Measurements from ENCODE around the gene ATR. TPM values are rescaled to one million over a fixed set of nuclear protein-coding genes. Genes with fewer than 3 reads are reported as not detected.

Gene ATR
- total RNA-seq, 4 donors from 2014 or later, result 13.1 to 26.8 (median 20.4) TPM

GRCh38 chr3:142601713-142602112, 23.2 kb upstream of the ATR start:
- H3K4me3 ChIP-seq, result no peak overlapping the region
- H3K27ac ChIP-seq, result no peak overlapping the region
- no peaks in the 10 kb centered on the region for H3K27me3 ChIP-seq
- WGBS, 2 donors (ENCODE audit: low coverage in 1 of 2), result 87 to 100% methylated on average over 2 to 4 of the region's 4 CpGs
- no peaks in the 10 kb centered on the region for H3K9me3 ChIP-seq
- peaks cover 0 to 4% (median 0%) of the 10 kb centered on the region in 3 donors for H3K4me1 ChIP-seq
- ATAC-seq, result no peak
- TF ChIP-seq POLR2AphosphoS5 (IDR thresholded peaks at IDR 0.05) (no peak), EP300 (IDR thresholded peaks at IDR 0.05) (no peak), POLR2A (IDR thresholded peaks at IDR 0.05) (no peak), CTCF (IDR thresholded peaks at IDR 0.05) (no peak)
- H3K36me3 ChIP-seq, result no peaks in the 10 kb centered on the region

GRCh38 chr3:142597906-142598305, 19.4 kb upstream of the ATR start:
- no peak for TF ChIP-seq CTCF (IDR thresholded peaks at IDR 0.05)
- TF ChIP-seq POLR2A (IDR thresholded peaks at IDR 0.05), result no peak
- TF ChIP-seq POLR2AphosphoS5 (IDR thresholded peaks at IDR 0.05), result no peak
- TF ChIP-seq EP300 (IDR thresholded peaks at IDR 0.05), result no peak
- Histone ChIP-seq H3K27me3 (no peaks in the 10 kb centered on the region), H3K4me3 (no peak overlapping the region), H3K4me1 (peaks cover 0 to 15% (median 0%) of the 10 kb centered on the region in 3 donors), H3K36me3 (no peaks in the 10 kb centered on the region), H3K9me3 (no peaks in the 10 kb centered on the region), H3K27ac (no peak overlapping the region)
- WGBS, 2 donors (ENCODE audit: low coverage in 1 of 2), result 57 to 96% methylated on average over 2 of the region's 3 CpGs
- no peak for ATAC-seq

- Histone ChIP-seq H3K4me1 (peaks cover 0 to 15% (median 0%) of the 10 kb centered on the region in 3 donors), H3K36me3 (no peaks in the 10 kb centered on the region), H3K4me3 (peak overlapping the region; percentile 68 to 83), H3K27me3 (no peaks in the 10 kb centered on the region), H3K9me3 (no peaks in the 10 kb centered on the region), H3K27ac (peak overlapping the region in 3 of 4 donors; percentile 69 to 80 (median 73))
- WGBS, 2 donors (ENCODE audit: low coverage in 1 of 2), result 9 to 11% methylated on average over 3 to 5 of the region's 5 CpGs
- ATAC-seq, result no peak
- no peak for TF ChIP-seq CTCF (IDR thresholded peaks at IDR 0.05)
- no peak for TF ChIP-seq POLR2AphosphoS5 (IDR thresholded peaks at IDR 0.05)
- TF ChIP-seq POLR2A (IDR thresholded peaks at IDR 0.05), result no peak
- no peak for TF ChIP-seq EP300 (IDR thresholded peaks at IDR 0.05)
These were observed 18.2 kb upstream of the ATR start for GRCh38 chr3:142596726-142597088.

GRCh38 chr3:142595951-142596725, 17.6 kb upstream of the ATR start, which contains the start of gene PLS1:
Gene PLS1 (plus strand): TSS chr3:142596393. CDS start chr3:142664238, 67,845 bp downstream.
- H3K4me1 ChIP-seq, result peaks cover 0 to 15% (median 0%) of the 10 kb centered on the region in 3 donors
- no peaks in the 10 kb centered on the region for H3K27me3 ChIP-seq
- peak; percentile 96 for ATAC-seq
- H3K36me3 ChIP-seq, result no peaks in the 10 kb centered on the region
- H3K27ac ChIP-seq, result peak within 1 kb of the TSS; percentile 39 to 80 (median 71)
- TF ChIP-seq EP300 (IDR thresholded peaks at IDR 0.05) (no peak), POLR2A (IDR thresholded peaks at IDR 0.05) (peak in 1 of 2 donors; percentile 25), POLR2AphosphoS5 (IDR thresholded peaks at IDR 0.05) (peak; percentile 41), CTCF (IDR thresholded peaks at IDR 0.05) (peak in 2 of 4 experiments; percentile 18 to 24)
- 0 to 1% methylated on average over 9 to 19 of the region's 56 CpGs for WGBS, 2 donors (ENCODE audit: low coverage in 1 of 2)
- H3K9me3 ChIP-seq, result no peaks in the 10 kb centered on the region
- peak within 1 kb of the TSS; percentile 68 to 83 for H3K4me3 ChIP-seq

- 0 to 9% methylated on average over 3 to 7 of the region's 7 CpGs for WGBS, 2 donors (ENCODE audit: low coverage in 1 of 2)
- H3K27ac ChIP-seq, result peak overlapping the region; percentile 39 to 80 (median 71)
- ATAC-seq, result peak; percentile 47
These were observed 17.0 kb upstream of the ATR start for GRCh38 chr3:142595581-142595950.

More at GRCh38 chr3:142595581-142595950, 17.0 kb upstream of the ATR start:
- peaks cover 0 to 15% (median 0%) of the 10 kb centered on the region in 3 donors for H3K4me1 ChIP-seq
- H3K36me3 ChIP-seq, result no peaks in the 10 kb centered on the region
- no peaks in the 10 kb centered on the region for H3K27me3 ChIP-seq
- no peaks in the 10 kb centered on the region for H3K9me3 ChIP-seq
- H3K4me3 ChIP-seq, result peak overlapping the region; percentile 68 to 83
- TF ChIP-seq EP300 (IDR thresholded peaks at IDR 0.05) (no peak), POLR2A (IDR thresholded peaks at IDR 0.05) (no peak), CTCF (IDR thresholded peaks at IDR 0.05) (no peak), POLR2AphosphoS5 (IDR thresholded peaks at IDR 0.05) (no peak)
